ENCODE measurements around the gene CENPN. TPM values are rescaled to one million over a fixed set of nuclear protein-coding genes. Genes with fewer than 3 reads are reported as not detected.

CENPN gene, protein sequence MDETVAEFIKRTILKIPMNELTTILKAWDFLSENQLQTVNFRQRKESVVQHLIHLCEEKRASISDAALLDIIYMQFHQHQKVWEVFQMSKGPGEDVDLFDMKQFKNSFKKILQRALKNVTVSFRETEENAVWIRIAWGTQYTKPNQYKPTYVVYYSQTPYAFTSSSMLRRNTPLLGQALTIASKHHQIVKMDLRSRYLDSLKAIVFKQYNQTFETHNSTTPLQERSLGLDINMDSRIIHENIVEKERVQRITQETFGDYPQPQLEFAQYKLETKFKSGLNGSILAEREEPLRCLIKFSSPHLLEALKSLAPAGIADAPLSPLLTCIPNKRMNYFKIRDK
- 45.5 and 54.2 TPM in 2 replicates for total RNA-seq

DNA sequence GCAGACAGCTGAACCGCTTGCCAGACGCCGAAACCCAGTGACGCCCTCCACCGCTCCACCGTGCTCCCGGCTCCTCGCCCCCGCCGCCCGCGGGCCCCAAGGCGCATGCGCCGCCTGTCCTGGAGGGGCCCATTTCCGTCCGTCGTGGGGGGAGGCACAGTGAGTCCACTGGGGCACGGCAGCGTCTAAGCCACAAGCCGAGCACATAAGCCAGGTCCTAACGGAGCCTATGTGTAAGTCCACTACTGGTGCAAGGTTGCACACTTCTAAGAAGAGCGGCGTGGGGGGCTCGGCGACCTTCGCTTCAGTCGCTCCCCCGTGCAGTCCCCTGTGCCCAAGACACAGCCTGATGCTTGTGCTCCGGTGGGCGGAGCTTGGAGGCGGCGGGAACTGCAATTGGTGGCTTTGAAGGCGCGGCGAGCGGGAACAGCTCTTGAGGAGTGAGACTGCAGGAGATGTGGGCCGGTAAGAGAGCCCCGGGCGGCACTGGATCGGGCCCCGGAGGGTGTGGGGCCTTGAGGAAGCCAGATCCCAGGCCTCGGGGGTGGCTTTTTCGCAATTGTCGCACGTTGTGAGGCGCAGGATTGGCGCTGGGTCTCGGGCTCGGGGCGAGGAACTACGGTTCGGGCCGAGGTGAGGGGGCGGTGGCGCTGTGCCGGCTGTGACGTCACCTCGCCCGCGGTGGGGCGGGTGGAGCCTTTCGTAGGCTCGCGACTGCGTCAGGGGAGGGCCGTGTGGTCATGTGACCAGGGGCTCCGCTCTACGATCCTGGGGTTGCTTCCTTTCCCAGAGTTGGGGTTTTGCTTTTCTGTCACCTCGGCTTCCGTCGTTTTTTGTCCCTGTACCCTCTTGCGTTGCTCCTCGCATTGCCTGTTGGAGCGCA is at the start of gene CENPN, which contains the start of gene CMC2:
Gene CENPN, plus strand, starts transcription at position 402 of the 883 bp plus-strand sequence. CDS start 4,726 bp downstream, outside the sequence.
Gene CMC2, minus strand, starts transcription at position 73 of the 883 bp plus-strand sequence. CDS start 9,491 bp downstream, outside the sequence.

DNA sequence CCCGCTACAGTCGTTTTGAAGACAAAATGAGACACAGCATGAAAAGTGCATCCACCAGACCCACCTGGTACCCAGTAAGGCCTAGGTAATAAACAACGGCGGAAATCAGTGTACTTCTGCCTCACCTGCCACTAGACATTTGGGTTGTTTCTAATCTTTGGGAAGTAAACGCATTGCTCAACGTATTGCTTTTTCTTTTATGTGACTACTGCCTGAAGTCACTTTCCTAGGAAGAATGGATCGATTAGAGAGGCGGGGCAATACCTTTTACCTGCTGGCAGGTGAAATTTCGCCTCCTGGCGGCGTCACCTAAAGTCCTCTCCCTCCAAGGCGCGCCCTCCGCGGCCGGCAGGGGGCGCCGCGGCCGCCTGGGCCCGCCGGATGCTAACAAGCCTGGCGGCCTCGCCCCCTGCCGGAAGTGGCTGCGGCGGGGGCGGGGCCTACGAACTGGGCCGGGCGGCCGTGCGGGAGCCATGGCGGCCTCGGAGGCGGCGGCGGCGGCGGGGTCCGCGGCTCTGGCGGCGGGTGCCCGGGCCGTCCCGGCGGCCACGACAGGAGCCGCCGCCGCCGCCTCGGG is 28.5 kb downstream of the CENPN start, which contains the start of gene ATMIN:
Gene ATMIN, plus strand, starts transcription at position 445 of the 577 bp plus-strand sequence. Its CDS starts 29 bp downstream, at position 474.

DNA sequence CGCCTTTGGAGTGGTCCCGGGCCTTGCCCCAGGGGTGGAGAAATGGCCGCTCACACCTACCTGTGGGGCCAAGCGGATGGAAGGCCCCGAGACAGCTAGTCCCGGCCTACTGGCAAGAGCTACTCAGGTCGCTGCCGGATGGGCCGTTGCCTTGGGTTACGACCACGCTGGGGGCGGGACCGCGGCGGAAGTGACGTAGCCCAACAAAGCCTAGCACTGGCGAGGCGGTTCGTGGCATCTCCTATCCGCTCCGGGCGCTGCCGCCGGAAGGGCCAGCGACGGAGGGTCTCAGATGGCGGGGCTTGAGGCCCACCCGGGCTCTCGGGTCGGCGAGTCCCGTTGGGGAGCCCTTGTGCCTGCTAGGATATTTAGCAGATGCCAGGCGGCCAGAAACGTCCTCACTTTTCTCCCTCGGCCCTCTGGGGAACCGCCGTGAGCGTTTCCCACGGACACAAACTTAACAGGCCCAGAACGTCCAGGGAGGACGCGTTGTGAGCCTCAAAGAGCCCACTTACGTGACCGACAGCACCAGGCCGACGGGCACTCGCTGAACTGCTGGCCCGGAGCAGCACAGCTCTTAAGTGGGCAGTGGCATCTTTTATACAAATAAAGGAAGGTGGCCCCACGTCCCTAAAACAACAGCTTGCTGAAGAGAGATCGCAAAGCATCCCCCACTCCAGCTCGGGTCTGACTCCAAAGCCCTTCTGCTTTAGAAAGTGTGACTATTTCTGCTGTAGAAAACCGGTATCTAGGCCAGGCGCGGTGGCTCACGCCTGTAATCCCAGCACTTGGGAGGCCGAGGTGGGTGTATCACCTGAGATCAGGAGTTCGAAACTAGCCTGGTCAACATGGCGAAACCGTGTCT is 70.3 kb downstream of the CENPN start, which contains the start of gene C16orf46:
Gene C16orf46, minus strand, starts transcription at position 163 of the 865 bp plus-strand sequence. CDS start 13,283 bp downstream, outside the sequence.

Other genes with a start within 250 kb of the CENPN start
- gene CDYL2, start 202.6 kb upstream of the CENPN start, total RNA-seq, result 20.1 and 20.5 TPM in 2 replicates
- 105 TPM in 2 replicates for gene CMC2, start 329 bp upstream of the CENPN start, total RNA-seq
- gene ATMIN, start 28.6 kb downstream of the CENPN start, total RNA-seq, result 23.9 and 26.7 TPM in 2 replicates
- gene C16orf46, start 70.0 kb downstream of the CENPN start, total RNA-seq, result 0.07 and 2.0 TPM in 2 replicates
- 22.9 and 23.4 TPM in 2 replicates for gene GCSH, start 89.2 kb downstream of the CENPN start, total RNA-seq
- 1.7 TPM in 1 of 2 replicates, not detected in the other for gene BCO1, start 231.5 kb downstream of the CENPN start, total RNA-seq